Osteocyte (in vitro differentiated cells): ENCODE data around the gene LIPI. TPM values are rescaled to one million over a fixed set of nuclear protein-coding genes. Genes with fewer than 3 reads are reported as not detected.
"Not testable (repeated sequence)": the region's sequence is repeated elsewhere in the genome, so short reads cannot be mapped to it uniquely, and the experiment has no call there.

Source experiments
- DNase-seq: peaks from one replicate; pipeline ENCODE4 v3.0.0; 2021; ENCODE audit warnings: mixed read lengths; ENCODE audit not compliant: unreplicated experiment; ENCODE audit errors: extremely low spot score
- H3K27ac Mint-ChIP-seq: one replicate; pipeline ENCODE4 v1.8.0; 2021; ENCODE audit warnings: mild to moderate bottlenecking, mixed read lengths; ENCODE audit not compliant: unreplicated experiment
- H3K27me3 Mint-ChIP-seq: one replicate; pipeline ENCODE4 v1.8.0; 2021; ENCODE audit warnings: mixed read lengths; ENCODE audit not compliant: unreplicated experiment
- H3K36me3 Mint-ChIP-seq: one replicate; pipeline ENCODE4 v1.8.0; 2021; ENCODE audit warnings: mixed read lengths; ENCODE audit not compliant: unreplicated experiment
- H3K4me1 Mint-ChIP-seq: one replicate; pipeline ENCODE4 v1.8.0; 2021; ENCODE audit warnings: mixed read lengths; ENCODE audit not compliant: unreplicated experiment
- H3K4me3 Mint-ChIP-seq: one replicate; pipeline ENCODE4 v1.8.0; 2021; ENCODE audit warnings: mild to moderate bottlenecking, moderate library complexity, mixed read lengths; ENCODE audit not compliant: unreplicated experiment
- H3K9me3 Mint-ChIP-seq: one replicate; pipeline ENCODE4 v1.8.0; 2021; ENCODE audit warnings: mixed read lengths; ENCODE audit not compliant: unreplicated experiment
- total RNA-seq: library from RNA; stranded (reverse); gene quantifications from 2 replicates; pipeline ENCODE4 v1.2.1, GENCODE V29; 2021
- TF ChIP-seq, protein P1 (sequence below): fragments of 200-600 bp; sonication (generic); IDR thresholded peaks from 2 replicates; pipeline ENCODE4 v1.5.0; 2021; ENCODE audit warnings: antibody characterized with exemption, mild to moderate bottlenecking, moderate library complexity

The LIPI gene
- total RNA-seq, 1 donor from 2014 or later, result not detected

GRCh38 chr21:14095056-14095455 lies 115.7 kb downstream of the LIPI start:
- Mint-ChIP-seq H3K27me3 (no peaks in the 10 kb centered on the region), H3K9me3 (peaks cover 4% of the 10 kb centered on the region), H3K27ac (no peak overlapping the region), H3K4me3 (no peak overlapping the region), H3K4me1 (no peaks in the 10 kb centered on the region), H3K36me3 (no peaks in the 10 kb centered on the region)
- DNase-seq, result no peak
- TF ChIP-seq, protein P1, sequence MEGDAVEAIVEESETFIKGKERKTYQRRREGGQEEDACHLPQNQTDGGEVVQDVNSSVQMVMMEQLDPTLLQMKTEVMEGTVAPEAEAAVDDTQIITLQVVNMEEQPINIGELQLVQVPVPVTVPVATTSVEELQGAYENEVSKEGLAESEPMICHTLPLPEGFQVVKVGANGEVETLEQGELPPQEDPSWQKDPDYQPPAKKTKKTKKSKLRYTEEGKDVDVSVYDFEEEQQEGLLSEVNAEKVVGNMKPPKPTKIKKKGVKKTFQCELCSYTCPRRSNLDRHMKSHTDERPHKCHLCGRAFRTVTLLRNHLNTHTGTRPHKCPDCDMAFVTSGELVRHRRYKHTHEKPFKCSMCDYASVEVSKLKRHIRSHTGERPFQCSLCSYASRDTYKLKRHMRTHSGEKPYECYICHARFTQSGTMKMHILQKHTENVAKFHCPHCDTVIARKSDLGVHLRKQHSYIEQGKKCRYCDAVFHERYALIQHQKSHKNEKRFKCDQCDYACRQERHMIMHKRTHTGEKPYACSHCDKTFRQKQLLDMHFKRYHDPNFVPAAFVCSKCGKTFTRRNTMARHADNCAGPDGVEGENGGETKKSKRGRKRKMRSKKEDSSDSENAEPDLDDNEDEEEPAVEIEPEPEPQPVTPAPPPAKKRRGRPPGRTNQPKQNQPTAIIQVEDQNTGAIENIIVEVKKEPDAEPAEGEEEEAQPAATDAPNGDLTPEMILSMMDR, result no peak

GRCh38 chr21:14092834-14093560 lies 117.8 kb downstream of the LIPI start:
- H3K4me3 Mint-ChIP-seq, result no peak overlapping the region
- no peaks in the 10 kb centered on the region for H3K36me3 Mint-ChIP-seq
- H3K27ac Mint-ChIP-seq, result no peak overlapping the region
- TF ChIP-seq, protein P1, result no peak
- H3K27me3 Mint-ChIP-seq, result no peaks in the 10 kb centered on the region
- peak; percentile 75 for DNase-seq
- peaks cover 2% of the 10 kb centered on the region for H3K9me3 Mint-ChIP-seq
- no peaks in the 10 kb centered on the region for H3K4me1 Mint-ChIP-seq

DNA sequence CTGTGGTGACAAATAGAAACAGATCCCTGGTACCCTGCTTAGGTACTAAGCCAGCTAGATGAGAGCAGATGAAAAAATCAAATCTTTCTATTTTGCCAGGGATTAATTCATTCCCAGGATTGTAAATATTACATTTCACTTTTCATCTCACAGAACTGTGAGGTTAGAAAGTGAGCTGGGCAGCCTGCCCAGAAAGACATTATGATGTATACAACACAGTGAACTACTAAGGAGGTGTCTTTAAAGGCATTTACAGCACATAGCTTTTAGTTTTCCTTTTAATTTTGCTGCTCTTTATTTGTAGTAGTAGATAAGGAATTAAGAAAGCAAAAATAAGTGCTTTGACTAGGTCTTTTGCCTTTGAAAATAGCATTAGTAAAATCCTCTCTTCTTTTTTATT lies 120.6 kb downstream of the LIPI start:
- H3K27ac Mint-ChIP-seq, H3K4me3 Mint-ChIP-seq, DNase-seq, H3K27me3 Mint-ChIP-seq, H3K4me1 Mint-ChIP-seq, H3K36me3 Mint-ChIP-seq, H3K9me3 Mint-ChIP-seq: not testable (repeated sequence)

GRCh38 chr21:14088391-14088790 lies 122.4 kb downstream of the LIPI start:
- Mint-ChIP-seq H3K4me3 (no peak overlapping the region), H3K27me3 (no peaks in the 10 kb centered on the region), H3K36me3 (no peaks in the 10 kb centered on the region), H3K9me3 (no peaks in the 10 kb centered on the region), H3K27ac (no peak overlapping the region), H3K4me1 (no peaks in the 10 kb centered on the region)
- no peak for DNase-seq
- TF ChIP-seq, protein P1, result no peak

- Mint-ChIP-seq H3K9me3 (no peaks in the 10 kb centered on the region), H3K27ac (no peak overlapping the region), H3K4me1 (no peaks in the 10 kb centered on the region), H3K36me3 (no peaks in the 10 kb centered on the region), H3K4me3 (no peak overlapping the region), H3K27me3 (no peaks in the 10 kb centered on the region)
- TF ChIP-seq, protein P1, result no peak
- DNase-seq, result no peak
Observed at GRCh38 chr21:14086553-14086952, 124.2 kb downstream of the LIPI start.
